Measurements from ENCODE around the gene ZXDC.

DNA sequence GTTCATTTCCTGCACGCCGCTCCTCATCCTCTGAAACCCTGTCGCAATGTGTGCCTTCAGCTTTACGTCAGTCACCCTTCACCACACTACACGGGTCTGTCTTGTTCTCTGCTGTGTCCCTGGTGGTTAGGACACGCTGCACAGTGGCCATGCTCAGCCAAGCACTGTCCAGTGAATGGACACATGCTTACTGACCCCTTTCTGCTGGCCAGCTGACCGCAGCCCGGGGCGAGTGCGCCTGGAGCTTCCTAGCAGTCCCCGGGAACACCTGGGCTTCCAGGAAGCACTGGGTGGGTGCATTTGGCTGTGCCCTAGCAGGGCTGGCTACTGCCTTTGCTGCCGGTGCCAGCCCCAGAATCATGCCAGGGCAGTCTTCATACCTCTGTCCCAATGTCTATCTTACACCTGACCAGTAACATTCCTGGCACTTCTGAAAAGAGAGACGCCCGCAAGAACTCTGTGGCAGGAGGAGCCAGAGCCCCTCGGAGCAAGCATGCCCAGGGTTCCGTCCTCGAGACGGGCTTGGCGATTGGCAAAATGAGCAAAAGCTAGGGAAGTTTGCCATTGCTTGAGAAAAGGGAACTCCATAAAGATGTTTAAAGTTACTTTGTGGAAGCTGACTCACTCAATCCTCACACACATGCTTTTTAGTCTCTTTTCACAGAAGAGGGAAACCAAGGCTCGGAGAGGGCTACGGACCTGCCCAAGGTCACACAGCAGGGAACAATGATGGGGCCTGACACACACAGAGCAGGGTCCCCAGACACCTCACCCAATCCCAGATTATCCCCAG lies 15.7 kb upstream of the ZXDC start:
- TF ChIP-seq POLR2AphosphoS5 (IDR thresholded peaks at IDR 0.05), result no peak
- TF ChIP-seq, protein P1, sequence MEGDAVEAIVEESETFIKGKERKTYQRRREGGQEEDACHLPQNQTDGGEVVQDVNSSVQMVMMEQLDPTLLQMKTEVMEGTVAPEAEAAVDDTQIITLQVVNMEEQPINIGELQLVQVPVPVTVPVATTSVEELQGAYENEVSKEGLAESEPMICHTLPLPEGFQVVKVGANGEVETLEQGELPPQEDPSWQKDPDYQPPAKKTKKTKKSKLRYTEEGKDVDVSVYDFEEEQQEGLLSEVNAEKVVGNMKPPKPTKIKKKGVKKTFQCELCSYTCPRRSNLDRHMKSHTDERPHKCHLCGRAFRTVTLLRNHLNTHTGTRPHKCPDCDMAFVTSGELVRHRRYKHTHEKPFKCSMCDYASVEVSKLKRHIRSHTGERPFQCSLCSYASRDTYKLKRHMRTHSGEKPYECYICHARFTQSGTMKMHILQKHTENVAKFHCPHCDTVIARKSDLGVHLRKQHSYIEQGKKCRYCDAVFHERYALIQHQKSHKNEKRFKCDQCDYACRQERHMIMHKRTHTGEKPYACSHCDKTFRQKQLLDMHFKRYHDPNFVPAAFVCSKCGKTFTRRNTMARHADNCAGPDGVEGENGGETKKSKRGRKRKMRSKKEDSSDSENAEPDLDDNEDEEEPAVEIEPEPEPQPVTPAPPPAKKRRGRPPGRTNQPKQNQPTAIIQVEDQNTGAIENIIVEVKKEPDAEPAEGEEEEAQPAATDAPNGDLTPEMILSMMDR (IDR thresholded peaks at IDR 0.05), result no peak

Data from suprapubic skin (tissue), 3 donors.